Calu3 (cell line): ENCODE measurements around the gene ZNF699. TPM values are rescaled to one million over a fixed set of nuclear protein-coding genes. Genes with fewer than 3 reads are reported as not detected.

Source experiments
- BruUV-seq: library from RNA; stranded (reverse); fragments of 400-500 nt; replicated peaks from 2 replicates; lab custom pipeline; 2021; lab: Mats Ljungman, UMichigan
- CTCF ChIA-PET: fragments of 300-600 bp; sonication (Branson Sonifier 250); formaldehyde crosslinking; loops from one replicate; lab custom pipeline; 2022; ENCODE audit warnings: antibody characterized with exemption; lab: Charles Lee
- DNase-seq: peaks from one replicate; pipeline ENCODE4 v3.0.0; 2022
- H3K27ac Mint-ChIP-seq: one replicate; pipeline ENCODE4 v1.8.0; 2022; ENCODE audit warnings: mixed read lengths; ENCODE audit not compliant: unreplicated experiment
- H3K27me3 Mint-ChIP-seq: one replicate; pipeline ENCODE4 v1.8.0; 2022; ENCODE audit warnings: mixed read lengths; ENCODE audit not compliant: unreplicated experiment
- H3K36me3 Mint-ChIP-seq: one replicate; pipeline ENCODE4 v1.8.0; 2022; ENCODE audit warnings: mild to moderate bottlenecking, moderate library complexity, mixed read lengths; ENCODE audit not compliant: insufficient read depth, unreplicated experiment
- H3K4me1 Mint-ChIP-seq: one replicate; pipeline ENCODE4 v1.8.0; 2022; ENCODE audit warnings: mild to moderate bottlenecking, low read depth, mixed read lengths; ENCODE audit not compliant: unreplicated experiment
- H3K4me3 Mint-ChIP-seq: one replicate; pipeline ENCODE4 v1.8.0; 2022; ENCODE audit warnings: mild to moderate bottlenecking, low read depth, moderate library complexity, mixed read lengths; ENCODE audit not compliant: unreplicated experiment
- H3K9me3 Mint-ChIP-seq: one replicate; pipeline ENCODE4 v1.8.0; 2022; ENCODE audit warnings: low read depth, mixed read lengths; ENCODE audit not compliant: unreplicated experiment
- intact Hi-C: fragments of 100-400 bp; cut with micrococcal nuclease; formaldehyde crosslinking; loops from one replicate; pipeline ENCODE4 v1.10.0; 2022; ENCODE audit not compliant: unreplicated experiment
- total RNA-seq: library from RNA; stranded (reverse); gene quantifications from 2 replicates; pipeline ENCODE4 v1.2.3, GENCODE V29; 2022
- TF ChIP-seq, protein P1 (sequence below): fragments of 200-600 bp; IDR thresholded peaks from one replicate; pipeline ENCODE4 v1.8.0; 2022; ENCODE audit warnings: antibody characterized with exemption; ENCODE audit not compliant: unreplicated experiment

The ZNF699 gene
- total RNA-seq, 1 experiment from 2014 or later, result 2.9 TPM

DNA sequence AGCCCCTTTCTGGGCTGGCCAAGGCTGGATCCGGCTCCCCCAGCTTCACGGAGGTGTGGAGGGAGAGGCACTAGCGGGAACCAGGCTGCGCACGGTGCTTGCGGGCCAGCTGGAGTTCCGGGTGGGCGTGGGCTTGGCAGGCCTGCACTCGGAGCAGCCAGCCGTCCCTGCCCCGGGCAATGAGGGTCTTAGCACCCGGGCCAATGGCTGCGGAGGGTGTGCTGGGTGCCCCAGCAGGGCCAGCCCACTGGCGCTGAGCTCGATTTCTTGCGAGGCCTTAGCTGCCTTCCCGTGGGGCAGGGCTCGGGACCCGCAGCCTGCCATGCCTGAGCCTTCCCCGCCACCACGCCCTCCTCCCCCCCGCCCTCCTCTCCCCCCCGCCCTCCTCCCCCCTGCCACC, 11.7 kb upstream of the ZNF699 start:
- no peak for DNase-seq
- H3K36me3 Mint-ChIP-seq, result peaks cover 20% of the 10 kb centered on the region
- no TSS peak for BruUV-seq
- no peak overlapping the region for H3K27ac Mint-ChIP-seq
- CTCF ChIA-PET, result no interaction called here
- H3K4me3 Mint-ChIP-seq, result no peak overlapping the region
- H3K9me3 Mint-ChIP-seq, result peaks cover 2% of the 10 kb centered on the region
- intact Hi-C loops, result no loop called here
- no peaks in the 10 kb centered on the region for H3K4me1 Mint-ChIP-seq
- H3K27me3 Mint-ChIP-seq, result no peaks in the 10 kb centered on the region
- TF ChIP-seq, protein P1, sequence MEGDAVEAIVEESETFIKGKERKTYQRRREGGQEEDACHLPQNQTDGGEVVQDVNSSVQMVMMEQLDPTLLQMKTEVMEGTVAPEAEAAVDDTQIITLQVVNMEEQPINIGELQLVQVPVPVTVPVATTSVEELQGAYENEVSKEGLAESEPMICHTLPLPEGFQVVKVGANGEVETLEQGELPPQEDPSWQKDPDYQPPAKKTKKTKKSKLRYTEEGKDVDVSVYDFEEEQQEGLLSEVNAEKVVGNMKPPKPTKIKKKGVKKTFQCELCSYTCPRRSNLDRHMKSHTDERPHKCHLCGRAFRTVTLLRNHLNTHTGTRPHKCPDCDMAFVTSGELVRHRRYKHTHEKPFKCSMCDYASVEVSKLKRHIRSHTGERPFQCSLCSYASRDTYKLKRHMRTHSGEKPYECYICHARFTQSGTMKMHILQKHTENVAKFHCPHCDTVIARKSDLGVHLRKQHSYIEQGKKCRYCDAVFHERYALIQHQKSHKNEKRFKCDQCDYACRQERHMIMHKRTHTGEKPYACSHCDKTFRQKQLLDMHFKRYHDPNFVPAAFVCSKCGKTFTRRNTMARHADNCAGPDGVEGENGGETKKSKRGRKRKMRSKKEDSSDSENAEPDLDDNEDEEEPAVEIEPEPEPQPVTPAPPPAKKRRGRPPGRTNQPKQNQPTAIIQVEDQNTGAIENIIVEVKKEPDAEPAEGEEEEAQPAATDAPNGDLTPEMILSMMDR, result no peak

DNA sequence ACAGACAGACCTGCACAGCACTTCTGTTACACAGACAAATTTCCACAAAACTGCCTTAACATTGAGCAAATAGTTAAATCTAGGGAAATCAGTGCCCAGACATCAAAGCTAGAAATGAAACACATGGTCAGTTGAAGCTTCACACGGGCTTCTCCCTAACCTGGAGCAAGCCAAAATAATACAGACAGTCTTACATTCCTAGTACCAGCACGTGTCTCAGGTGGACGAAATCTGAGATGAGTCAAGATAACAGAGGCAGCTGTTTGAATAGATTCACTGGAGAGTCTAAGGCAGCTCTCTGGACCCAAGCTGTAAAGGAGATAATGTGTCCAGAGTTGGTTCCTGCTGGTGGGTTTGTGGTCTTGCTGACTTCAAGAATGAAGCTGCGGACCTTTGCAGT, 4.1 kb upstream of the ZNF699 start:
- intact Hi-C loops, result no loop called here

DNA sequence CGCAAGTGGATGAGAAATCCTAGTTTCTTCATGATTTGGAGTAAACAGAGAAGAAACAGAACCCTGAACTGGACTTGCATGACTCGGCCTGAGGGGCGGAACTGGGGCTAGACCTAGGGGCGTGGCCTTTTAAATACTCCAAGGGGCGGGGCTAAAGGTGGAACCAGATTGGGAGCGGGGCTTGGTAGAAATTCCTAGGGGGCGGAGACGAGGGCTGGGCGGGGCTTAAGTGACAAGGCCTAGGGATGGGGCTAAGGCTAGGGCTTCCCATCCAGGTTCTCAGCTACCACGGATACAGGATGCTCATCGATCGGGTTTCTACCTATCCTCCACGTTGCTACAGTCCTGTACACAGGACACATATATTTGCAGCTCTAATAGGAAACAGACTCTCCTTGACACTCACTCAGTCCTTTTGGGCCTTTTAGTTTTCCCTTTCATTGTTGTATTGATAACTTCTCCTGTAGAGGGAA, 372 bp upstream of the ZNF699 start:
- H3K27me3 Mint-ChIP-seq, result no peaks in the 10 kb centered on the region
- DNase-seq, result peak; percentile 77
- BruUV-seq, result no TSS peak
- no peaks in the 10 kb centered on the region for H3K4me1 Mint-ChIP-seq
- intact Hi-C loops, result no loop called here
- H3K36me3 Mint-ChIP-seq, result peaks cover 13% of the 10 kb centered on the region
- peaks cover 7% of the 10 kb centered on the region for H3K9me3 Mint-ChIP-seq
- H3K27ac Mint-ChIP-seq, result peak overlapping the region; percentile 91
- TF ChIP-seq, protein P1, result no peak
- H3K4me3 Mint-ChIP-seq, result peak overlapping the region; percentile 79
- CTCF ChIA-PET, result interaction anchor here (1.6 kb wide), 1 partner anchor 14 kb away, joined by 3 read pairs; the partner anchor contains the start of gene ZNF559

More for the DNA sequence above, 4.1 kb upstream of the ZNF699 start:
- Mint-ChIP-seq H3K4me1 (no peaks in the 10 kb centered on the region), H3K4me3 (no peak overlapping the region), H3K27ac (no peak overlapping the region), H3K27me3 (no peaks in the 10 kb centered on the region), H3K36me3 (peaks cover 13% of the 10 kb centered on the region), H3K9me3 (peaks cover 13% of the 10 kb centered on the region)
- DNase-seq, result no peak
- no TSS peak for BruUV-seq
- CTCF ChIA-PET, result no interaction called here
- TF ChIP-seq, protein P1, result no peak

DNA sequence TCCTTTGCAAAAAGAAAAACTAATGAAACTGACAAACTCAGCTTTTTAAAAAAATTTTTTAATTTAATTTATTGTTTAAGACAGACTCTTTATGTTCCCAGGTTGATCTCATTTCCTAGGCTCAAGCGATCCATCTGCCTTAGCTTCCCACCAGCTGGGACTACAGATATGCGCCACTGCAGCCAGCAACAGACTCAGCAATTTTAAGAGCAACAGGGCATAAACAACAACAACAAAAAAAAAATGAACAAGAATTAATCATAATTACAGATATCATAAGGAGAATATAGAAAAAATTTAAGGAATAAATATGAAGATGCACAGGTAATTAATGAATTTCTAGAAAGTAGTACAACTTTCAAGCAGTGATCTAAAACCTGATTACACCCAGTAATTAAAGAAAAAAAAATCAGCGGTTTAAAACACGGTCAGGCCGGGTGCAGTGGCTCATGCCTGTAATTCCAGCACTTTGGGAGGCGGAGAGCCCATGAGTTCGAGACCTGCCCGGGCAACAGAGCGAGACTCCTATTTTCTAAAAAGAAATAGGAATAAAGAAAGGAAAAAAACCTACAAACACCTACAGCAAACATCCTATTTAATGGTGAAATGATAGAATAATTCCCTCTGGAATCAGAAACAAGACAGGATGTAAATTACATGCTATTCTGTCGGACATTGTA, 1.4 kb downstream of the ZNF699 start:
- no peaks in the 10 kb centered on the region for H3K4me1 Mint-ChIP-seq
- H3K4me3 Mint-ChIP-seq, result peak overlapping the region; percentile 79
- intact Hi-C loops, result no loop called here
- no TSS peak for BruUV-seq
- TF ChIP-seq, protein P1, result no peak
- CTCF ChIA-PET, result no interaction called here
- H3K9me3 Mint-ChIP-seq, result peaks cover 6% of the 10 kb centered on the region
- no peaks in the 10 kb centered on the region for H3K27me3 Mint-ChIP-seq
- peaks cover 18% of the 10 kb centered on the region for H3K36me3 Mint-ChIP-seq
- H3K27ac Mint-ChIP-seq, result no peak overlapping the region
- DNase-seq, result no peak
